ENCODE data around the gene WWP2.

WWP2 gene

DNA sequence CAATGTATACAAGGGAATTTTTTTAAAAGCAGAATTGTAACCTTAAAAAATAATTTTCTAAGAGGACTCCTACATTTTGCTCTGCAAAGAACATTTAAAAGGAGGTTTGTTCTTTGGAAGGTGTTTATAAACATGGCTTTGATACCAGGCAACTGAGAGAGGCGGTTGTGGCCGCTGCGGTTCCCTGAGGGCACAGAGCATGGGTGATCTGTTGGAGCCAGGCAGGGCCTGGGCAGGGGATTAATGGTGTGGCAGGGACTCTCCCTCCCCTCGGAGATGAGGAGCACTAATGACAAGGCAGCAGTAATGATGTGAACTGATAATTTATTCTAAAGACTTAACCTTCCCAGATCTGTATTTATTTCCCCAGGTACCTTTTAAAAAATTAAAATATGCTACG lies 65.4 kb downstream of the WWP2 start:
- no peak overlapping the region for H3K4me2 ChIP-seq (ENCODE audit: low read depth, low read length, poor library complexity, severe bottlenecking)
- H3K36me3 ChIP-seq (ENCODE audit: insufficient read depth, low read length) = no peaks in the 10 kb centered on the region
- TF ChIP-seq CTCF (conservative IDR thresholded peaks at IDR 0.05; ENCODE audit: low read length) (no peak), EZH2phosphoT487 (IDR thresholded peaks at IDR 0.05; ENCODE audit: borderline replicate concordance) (no peak)
- H3K27me3 ChIP-seq (ENCODE audit: insufficient read depth, low read length, poor library complexity, severe bottlenecking) = no peaks in the 10 kb centered on the region
- no peaks in the 10 kb centered on the region for H3F3A ChIP-seq (ENCODE audit: low read depth)
- no peaks in the 10 kb centered on the region for H3K4me1 ChIP-seq (ENCODE audit: insufficient read depth, low read length, poor library complexity, severe bottlenecking)
- no peaks in the 10 kb centered on the region for H3K9me3 ChIP-seq (ENCODE audit: insufficient read depth, low read depth, low read length)
- no peaks in the 10 kb centered on the region for H4K20me1 ChIP-seq (ENCODE audit: insufficient read depth, low read length, poor library complexity, severe bottlenecking)
- no peak overlapping the region for H3K4me3 ChIP-seq (ENCODE audit: low read length, poor library complexity, severe bottlenecking)
- H3K9me2 ChIP-seq (replicated peaks; ENCODE audit: low read depth, low read length) = no peaks in the 10 kb centered on the region
- H2AFZ ChIP-seq (ENCODE audit: low read length) = no peak overlapping the region
- no peak overlapping the region for H3K9ac ChIP-seq (ENCODE audit: low read depth, low read length, poor library complexity, severe bottlenecking)
- H3K79me2 ChIP-seq (ENCODE audit: insufficient read depth, low read length) = no peaks in the 10 kb centered on the region

DNA sequence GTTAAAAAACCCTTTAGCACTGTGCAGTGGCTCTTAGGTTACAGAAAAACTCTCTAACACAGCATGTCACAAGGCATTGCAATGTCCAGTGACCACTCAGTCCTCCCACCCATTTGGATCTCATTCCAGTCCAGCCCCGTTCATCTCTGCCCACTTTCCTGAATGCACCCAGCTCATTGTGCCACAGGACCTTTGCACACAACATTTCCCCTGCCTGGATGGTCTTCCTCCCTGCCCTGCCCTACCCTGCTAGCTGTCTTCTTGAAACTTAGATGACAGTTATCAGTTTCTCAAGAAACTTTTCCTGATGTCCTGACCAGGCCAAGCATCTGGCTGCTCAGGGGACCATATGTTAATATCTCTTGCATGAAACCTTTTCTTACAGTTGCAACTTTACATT lies 67.2 kb downstream of the WWP2 start:
- Histone ChIP-seq H3K9me3 (ENCODE audit: insufficient read depth, low read depth, low read length) (no peaks in the 10 kb centered on the region), H3K9me2 (replicated peaks; ENCODE audit: low read depth, low read length) (no peaks in the 10 kb centered on the region), H3K4me1 (ENCODE audit: insufficient read depth, low read length, poor library complexity, severe bottlenecking) (no peaks in the 10 kb centered on the region), H4K20me1 (ENCODE audit: insufficient read depth, low read length, poor library complexity, severe bottlenecking) (no peaks in the 10 kb centered on the region), H3K79me2 (ENCODE audit: insufficient read depth, low read length) (no peaks in the 10 kb centered on the region), H3K4me2 (ENCODE audit: low read depth, low read length, poor library complexity, severe bottlenecking) (no peak overlapping the region), H3F3A (ENCODE audit: low read depth) (no peaks in the 10 kb centered on the region), H3K27me3 (ENCODE audit: insufficient read depth, low read length, poor library complexity, severe bottlenecking) (no peaks in the 10 kb centered on the region), H3K4me3 (ENCODE audit: low read length, poor library complexity, severe bottlenecking) (no peak overlapping the region), H2AFZ (ENCODE audit: low read length) (no peak overlapping the region), H3K9ac (ENCODE audit: low read depth, low read length, poor library complexity, severe bottlenecking) (no peak overlapping the region), H3K36me3 (ENCODE audit: insufficient read depth, low read length) (no peaks in the 10 kb centered on the region)
- no peak for TF ChIP-seq CTCF (conservative IDR thresholded peaks at IDR 0.05; ENCODE audit: low read length)
- no peak for TF ChIP-seq EZH2phosphoT487 (IDR thresholded peaks at IDR 0.05; ENCODE audit: borderline replicate concordance)

- H3K27me3 ChIP-seq (ENCODE audit: insufficient read depth, low read length, poor library complexity, severe bottlenecking) = no peaks in the 10 kb centered on the region
- no peaks in the 10 kb centered on the region for H3F3A ChIP-seq (ENCODE audit: low read depth)
- H3K36me3 ChIP-seq (ENCODE audit: insufficient read depth, low read length) = no peaks in the 10 kb centered on the region
- H3K4me2 ChIP-seq (ENCODE audit: low read depth, low read length, poor library complexity, severe bottlenecking) = no peak overlapping the region
- no peak overlapping the region for H3K9ac ChIP-seq (ENCODE audit: low read depth, low read length, poor library complexity, severe bottlenecking)
- no peaks in the 10 kb centered on the region for H4K20me1 ChIP-seq (ENCODE audit: insufficient read depth, low read length, poor library complexity, severe bottlenecking)
- H3K9me3 ChIP-seq (ENCODE audit: insufficient read depth, low read depth, low read length) = no peaks in the 10 kb centered on the region
- no peak overlapping the region for H3K4me3 ChIP-seq (ENCODE audit: low read length, poor library complexity, severe bottlenecking)
- H2AFZ ChIP-seq (ENCODE audit: low read length) = no peak overlapping the region
- H3K9me2 ChIP-seq (replicated peaks; ENCODE audit: low read depth, low read length) = no peaks in the 10 kb centered on the region
- TF ChIP-seq EZH2phosphoT487 (IDR thresholded peaks at IDR 0.05; ENCODE audit: borderline replicate concordance) (no peak), CTCF (conservative IDR thresholded peaks at IDR 0.05; ENCODE audit: low read length) (no peak)
- H3K4me1 ChIP-seq (ENCODE audit: insufficient read depth, low read length, poor library complexity, severe bottlenecking) = no peaks in the 10 kb centered on the region
- H3K79me2 ChIP-seq (ENCODE audit: insufficient read depth, low read length) = no peaks in the 10 kb centered on the region
Measured at GRCh38 chr16:69830146-69830533, 68.0 kb downstream of the WWP2 start.
